Mammary epithelial cell (primary cell): ENCODE data around the gene PDE2A.

Experiments used
- CTCF ChIP-seq, 2 donors: IDR thresholded peaks in 1 of 2; conservative IDR thresholded peaks in 1 of 2; 2 replicates each; pipeline ENCODE4 v1.5.1; 2011 to 2012; ENCODE audit warnings: inconsistent platforms in 2 of 2, low read length in 2 of 2, mild to moderate bottlenecking in 2 of 2, control low read depth in 1 of 2, low read depth in 1 of 2; ENCODE audit not compliant: insufficient read depth in 1 of 2; ENCODE audit errors: extremely low read depth in 1 of 2
- EZH2 ChIP-seq: IDR thresholded peaks from 2 replicates; pipeline ENCODE4 v1.6.1; 2012; ENCODE audit warnings: low read length, inconsistent platforms, borderline replicate concordance

- TF ChIP-seq EZH2 (no peak), CTCF (conservative IDR thresholded peaks at IDR 0.05 in 1 of 2, IDR thresholded peaks at IDR 0.05 in 1 of 2; ENCODE audit: extremely low read depth in 1 of 2, insufficient read depth in 1 of 2, low read depth in 1 of 2, low read length in 2 of 2) (no peak)
Observed at GRCh38 chr11:72604256-72604655, 70.0 kb downstream of the PDE2A start.
